ENCODE data around the gene TAPBP. TPM values are rescaled to one million over a fixed set of nuclear protein-coding genes. Genes with fewer than 3 reads are reported as not detected.
"Not testable (repeated sequence)": the region's sequence is repeated elsewhere in the genome, so short reads cannot be mapped to it uniquely, and the experiment has no call there.

The TAPBP gene
- total RNA-seq, 1 experiment from 2014 or later, result 28.2 TPM

GRCh38 chr6:33264015-33264414 lies 49.9 kb downstream of the TAPBP start:
- no peak overlapping the region for H3K9ac ChIP-seq (ENCODE audit: extremely low read depth, insufficient read length, low read length)
- H3K14ac ChIP-seq (ENCODE audit: insufficient read depth, low read length), result no peak overlapping the region
- no peak overlapping the region for H4K91ac ChIP-seq (ENCODE audit: insufficient read length, low read depth, low read length)
- no peaks in the 10 kb centered on the region for H3K23me2 ChIP-seq (ENCODE audit: insufficient read length, low read depth, low read length, poor library complexity, severe bottlenecking)
- no peak overlapping the region for H3K4ac ChIP-seq (ENCODE audit: low read depth, low read length)
- H3K9me3 Mint-ChIP-seq, result no peaks in the 10 kb centered on the region
- H2AK5ac ChIP-seq (ENCODE audit: insufficient read length, low read length), result no peak overlapping the region
- no peak overlapping the region for H2BK20ac ChIP-seq (ENCODE audit: low read depth, low read length, poor library complexity, severe bottlenecking)
- no peak overlapping the region for H3K4me3 Mint-ChIP-seq
- no peaks in the 10 kb centered on the region for H3K4me1 ChIP-seq (ENCODE audit: insufficient read depth, low read length)
- H4K8ac ChIP-seq (replicated peaks; ENCODE audit: insufficient read length, low read depth, low read length), result no peak overlapping the region
- H3K27me3 Mint-ChIP-seq (ENCODE audit: low read depth), result no peaks in the 10 kb centered on the region
- H3T11ph ChIP-seq (ENCODE audit: low read length), result no peak overlapping the region
- no CpG with 5 or more reads among the region's 7 CpGs for WGBS (ENCODE audit: extremely low coverage, insufficient read length, low lambda C conversion rate)
- H3K79me2 ChIP-seq (ENCODE audit: insufficient read depth, low read length), result no peaks in the 10 kb centered on the region
- H3K4me2 ChIP-seq (ENCODE audit: insufficient read depth, insufficient read length, low read length), result no peak overlapping the region
- DNase-seq, result no peak
- H3K18ac ChIP-seq (ENCODE audit: insufficient read length, low read depth, low read length), result no peak overlapping the region
- H3K27ac ChIP-seq (ENCODE audit: insufficient read length, low read depth, low read length), result no peak overlapping the region
- no peak overlapping the region for H4K5ac ChIP-seq (ENCODE audit: insufficient read length, low read depth, low read length)
- H3K4me1 Mint-ChIP-seq, result no peaks in the 10 kb centered on the region
- H3K9me3 ChIP-seq (ENCODE audit: control insufficient read depth, low read depth, low read length), result no peaks in the 10 kb centered on the region
- H3K27me3 ChIP-seq (ENCODE audit: insufficient read depth, low read length), result no peaks in the 10 kb centered on the region
- no peak overlapping the region for H3K23ac ChIP-seq (ENCODE audit: insufficient read length, low read depth, low read length)
- no peak overlapping the region for H2BK12ac ChIP-seq (ENCODE audit: insufficient read length, low read depth, low read length)
- H2BK15ac ChIP-seq (ENCODE audit: low read depth, low read length), result no peak overlapping the region
- TF ChIP-seq CTCF (conservative IDR thresholded peaks at IDR 0.05), result no peak
- H2BK120ac ChIP-seq (ENCODE audit: low read depth, low read length, poor library complexity, severe bottlenecking), result no peak overlapping the region
- no peak overlapping the region for H3K27ac Mint-ChIP-seq
- peaks cover 30 to 77% (median 68%) of the 10 kb centered on the region in 3 experiments; a peak in 6 of 7 replicates for H3K36me3 Mint-ChIP-seq (ENCODE audit: insufficient read depth in 1 of 3, low read depth in 3 of 3)
- H3K56ac ChIP-seq (ENCODE audit: insufficient read length, low read depth, low read length), result no peak overlapping the region
- no peak overlapping the region for H2BK5ac ChIP-seq (ENCODE audit: insufficient read length, low read length)
- no peaks in the 10 kb centered on the region for H3K79me1 ChIP-seq (ENCODE audit: insufficient read depth, low read depth, low read length, poor library complexity, severe bottlenecking)
- no peaks in the 10 kb centered on the region for H4K20me1 ChIP-seq (ENCODE audit: control insufficient read depth, insufficient read depth, insufficient read length)
- H2AFZ ChIP-seq (ENCODE audit: low read length), result no peak overlapping the region

- not testable (repeated sequence) for H2BK20ac ChIP-seq (ENCODE audit: low read depth, low read length, poor library complexity, severe bottlenecking); H2BK15ac ChIP-seq (ENCODE audit: low read depth, low read length); H3K9me3 Mint-ChIP-seq; H3K27ac Mint-ChIP-seq; H4K20me1 ChIP-seq (ENCODE audit: control insufficient read depth, insufficient read depth, insufficient read length); H3K27me3 ChIP-seq (ENCODE audit: insufficient read depth, low read length); H3K4me2 ChIP-seq (ENCODE audit: insufficient read depth, insufficient read length, low read length); H2BK120ac ChIP-seq (ENCODE audit: low read depth, low read length, poor library complexity, severe bottlenecking); H3K23me2 ChIP-seq (ENCODE audit: insufficient read length, low read depth, low read length, poor library complexity, severe bottlenecking); H3K79me2 ChIP-seq (ENCODE audit: insufficient read depth, low read length); H3K18ac ChIP-seq (ENCODE audit: insufficient read length, low read depth, low read length); H3K4me1 Mint-ChIP-seq; H4K8ac ChIP-seq (replicated peaks; ENCODE audit: insufficient read length, low read depth, low read length); H3K79me1 ChIP-seq (ENCODE audit: insufficient read depth, low read depth, low read length, poor library complexity, severe bottlenecking); H3K23ac ChIP-seq (ENCODE audit: insufficient read length, low read depth, low read length); H3K4me1 ChIP-seq (ENCODE audit: insufficient read depth, low read length); H3K9me3 ChIP-seq (ENCODE audit: control insufficient read depth, low read depth, low read length); H3K9ac ChIP-seq (ENCODE audit: extremely low read depth, insufficient read length, low read length); H4K5ac ChIP-seq (ENCODE audit: insufficient read length, low read depth, low read length); H3K4me3 Mint-ChIP-seq; H3K27me3 Mint-ChIP-seq (ENCODE audit: low read depth); H2AK5ac ChIP-seq (ENCODE audit: insufficient read length, low read length); H2BK5ac ChIP-seq (ENCODE audit: insufficient read length, low read length); H3K14ac ChIP-seq (ENCODE audit: insufficient read depth, low read length); H2BK12ac ChIP-seq (ENCODE audit: insufficient read length, low read depth, low read length); DNase-seq; H3K27ac ChIP-seq (ENCODE audit: insufficient read length, low read depth, low read length); H3K56ac ChIP-seq (ENCODE audit: insufficient read length, low read depth, low read length); H3T11ph ChIP-seq (ENCODE audit: low read length); H3K4ac ChIP-seq (ENCODE audit: low read depth, low read length); H2AFZ ChIP-seq (ENCODE audit: low read length); H4K91ac ChIP-seq (ENCODE audit: insufficient read length, low read depth, low read length)
- no CpG with 5 or more reads among the region's 3 CpGs for WGBS (ENCODE audit: extremely low coverage, insufficient read length, low lambda C conversion rate)
- peaks cover 26 to 72% (median 60%) of the 10 kb centered on the region in 3 experiments for H3K36me3 Mint-ChIP-seq (ENCODE audit: insufficient read depth in 1 of 3, low read depth in 3 of 3)
Measured at GRCh38 chr6:33262490-33262889, 51.4 kb downstream of the TAPBP start.

Data from H9 (cell line).